Erythroblast (primary cell): ENCODE results near the gene GTF2H3.

Source experiments
- GATA1 ChIP-seq: IDR thresholded peaks from 2 replicates; pipeline ENCODE4 v1.6.1; 2011; ENCODE audit warnings: low read depth, mild to moderate bottlenecking, control low read depth, low read length, moderate library complexity
- POLR2A ChIP-seq: IDR thresholded peaks from 2 replicates; pipeline ENCODE4 v1.6.1; 2011; ENCODE audit warnings: mild to moderate bottlenecking, low read length

GRCh38 chr12:123621101-123621500, 12.5 kb upstream of the GTF2H3 start:
- TF ChIP-seq POLR2A (no peak), GATA1 (no peak)
